Activated CD8-positive, alpha-beta memory T cell treated with anti-CD3 and anti-CD28 coated beads, Interleukin-2, amount 50 U/mL, for 4 hours (primary cell): ENCODE results near the gene ZNF217.
A peak's percentile ranks its signal among the peaks of the same experiment; 100 is the strongest.
"Not testable (repeated sequence)": the region's sequence is repeated elsewhere in the genome, so short reads cannot be mapped to it uniquely, and the experiment has no call there.

Source experiments
- DNase-seq: peaks from one replicate; pipeline ENCODE4 v3.0.0-alpha.2; 2020

Gene ZNF217

GRCh38 chr20:53597030-53597482 is 3.4 kb upstream of the ZNF217 start:
- no peak for DNase-seq

GRCh38 chr20:53596189-53597001 is 2.8 kb upstream of the ZNF217 start:
- DNase-seq: not testable (repeated sequence)

GRCh38 chr20:53595742-53596141 is 2.1 kb upstream of the ZNF217 start:
- DNase-seq: not testable (repeated sequence)

- DNase-seq: no peak
These were observed 1.4 kb upstream of the ZNF217 start for GRCh38 chr20:53595018-53595378.

- peak; percentile 98 for DNase-seq
These were observed 704 bp upstream of the ZNF217 start for GRCh38 chr20:53594068-53595017.

- peak; percentile 37 for DNase-seq
These were observed 610 bp downstream of the ZNF217 start for GRCh38 chr20:53592992-53593465.

- peak; percentile 59 for DNase-seq
These were observed 1.1 kb downstream of the ZNF217 start for GRCh38 chr20:53592454-53592991.

GRCh38 chr20:53591941-53592441 is 1.6 kb downstream of the ZNF217 start:
- not testable (repeated sequence) for DNase-seq

- DNase-seq: not testable (repeated sequence)
These were observed 2.4 kb downstream of the ZNF217 start for GRCh38 chr20:53591206-53591741.

- DNase-seq: not testable (repeated sequence)
These were observed 3.0 kb downstream of the ZNF217 start for GRCh38 chr20:53590608-53591007.

- DNase-seq: not testable (repeated sequence)
These were observed 3.5 kb downstream of the ZNF217 start for GRCh38 chr20:53590122-53590521.

- DNase-seq: not testable (repeated sequence)
These were observed 4.1 kb downstream of the ZNF217 start for GRCh38 chr20:53589321-53590065.

GRCh38 chr20:53587157-53587703 is 6.4 kb downstream of the ZNF217 start:
- DNase-seq: not testable (repeated sequence)

GRCh38 chr20:53586640-53587039 is 7.0 kb downstream of the ZNF217 start:
- DNase-seq: no peak

GRCh38 chr20:53585910-53586309 is 7.7 kb downstream of the ZNF217 start:
- not testable (repeated sequence) for DNase-seq

GRCh38 chr20:53585004-53585569 is 8.6 kb downstream of the ZNF217 start:
- not testable (repeated sequence) for DNase-seq

GRCh38 chr20:53584550-53584913 is 9.1 kb downstream of the ZNF217 start:
- not testable (repeated sequence) for DNase-seq

GRCh38 chr20:53583660-53584549 is 9.7 kb downstream of the ZNF217 start:
- not testable (repeated sequence) for DNase-seq

- peak; percentile 49 for DNase-seq
These were observed 10.9 kb downstream of the ZNF217 start for GRCh38 chr20:53582574-53583351.
